NCI-H128 (cell line): ENCODE results near the gene NEK11.

Source experiments
- DNase-seq: peaks from one replicate; lab custom pipeline; 2025; ENCODE audit not compliant: unreplicated experiment; lab: John Stamatoyannopoulos, UW

Gene NEK11

DNA sequence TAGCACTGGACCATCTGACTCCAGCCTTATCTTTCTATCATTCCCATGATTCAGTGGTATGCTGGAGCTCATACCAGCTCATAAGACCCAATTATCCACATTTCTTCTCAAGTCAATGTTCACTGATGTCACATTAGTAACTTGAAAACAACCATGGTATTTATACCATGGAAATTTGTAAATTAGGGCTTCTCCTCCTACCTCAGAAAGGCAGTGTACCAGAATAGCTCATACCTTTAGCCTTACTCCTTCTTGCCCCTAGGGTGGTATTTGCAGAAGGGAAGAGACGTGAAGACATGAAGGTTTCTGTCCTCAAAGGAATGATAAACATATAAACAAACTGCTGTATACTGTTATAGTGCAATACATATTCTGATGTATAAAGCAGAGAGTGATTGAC lies 114.2 kb downstream of the NEK11 start:
- no peak for DNase-seq

DNA sequence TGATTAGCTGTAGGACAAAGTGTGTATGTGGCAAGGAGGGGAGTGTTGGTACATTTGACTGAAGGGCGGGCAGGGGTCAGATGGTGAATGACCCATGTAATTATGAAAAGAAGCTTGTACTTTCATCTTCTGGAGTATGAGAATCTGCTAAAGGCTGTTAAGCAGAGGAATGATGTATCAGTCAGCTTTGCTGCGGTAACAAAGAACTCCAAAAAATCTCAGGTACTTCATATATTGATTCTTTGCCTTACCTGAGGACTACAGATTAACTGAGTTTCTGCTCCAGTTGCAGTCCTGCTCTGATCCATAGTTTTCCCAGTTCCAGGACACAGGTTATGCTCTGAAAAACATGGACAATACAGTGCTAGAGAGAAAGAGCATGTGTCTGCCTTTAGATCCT lies 115.1 kb downstream of the NEK11 start:
- no peak for DNase-seq

DNA sequence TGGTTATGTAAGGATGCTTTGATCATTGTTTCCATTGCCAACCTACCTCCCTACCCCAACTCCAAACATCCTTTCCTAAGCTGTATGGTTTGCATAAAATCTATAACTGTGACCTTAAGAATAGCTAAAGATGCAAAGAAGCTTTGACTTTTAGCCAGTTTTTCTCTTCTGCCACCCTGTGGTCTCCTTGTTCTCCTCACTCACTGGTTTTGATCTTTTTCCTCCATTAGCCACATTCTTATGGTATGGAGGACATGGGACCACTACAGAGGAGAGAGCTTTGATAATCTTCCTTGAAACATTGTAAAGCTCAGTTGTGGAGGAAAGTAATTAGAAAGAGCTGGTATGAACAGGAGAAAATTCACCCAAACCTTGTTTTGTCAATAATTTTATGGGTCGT lies 115.9 kb downstream of the NEK11 start:
- DNase-seq, result no peak

DNA sequence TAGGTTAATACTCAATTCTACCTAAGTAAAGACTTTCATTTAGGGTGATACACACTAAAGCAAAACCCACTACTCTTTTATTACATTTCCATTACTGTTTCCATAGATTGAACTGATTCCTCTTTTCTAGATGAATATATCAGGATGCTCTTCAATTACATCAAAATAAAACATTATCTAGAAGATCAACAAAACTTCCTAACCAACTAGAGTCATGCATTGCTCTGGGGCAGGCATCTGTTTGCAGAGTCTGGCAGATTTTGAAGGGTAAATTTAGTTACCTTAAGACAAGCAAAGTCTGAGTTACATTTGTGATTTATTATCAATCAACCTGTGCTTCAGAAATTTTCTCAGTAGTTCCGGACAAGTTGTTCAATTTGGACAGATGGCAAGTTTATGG lies 117.1 kb downstream of the NEK11 start:
- DNase-seq, result no peak

DNA sequence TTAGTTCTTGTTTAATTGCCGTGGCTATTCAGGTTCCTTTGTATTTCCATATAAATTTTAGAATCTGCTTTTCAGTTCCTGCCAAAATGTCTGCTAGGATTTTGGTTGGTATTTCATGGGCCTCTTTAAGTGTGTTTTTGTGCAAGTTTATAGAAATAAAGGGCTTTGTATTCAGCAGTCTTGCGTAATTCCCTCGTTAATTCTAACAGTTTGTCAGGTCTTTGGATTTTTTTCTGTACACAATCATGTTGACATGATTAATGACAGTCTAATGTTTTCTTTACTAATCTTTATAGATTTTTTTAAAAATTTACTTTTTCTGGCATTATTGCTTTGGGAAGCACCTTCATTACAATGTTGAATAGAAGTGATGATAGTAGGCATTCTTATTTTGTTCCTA lies 120.9 kb downstream of the NEK11 start:
- no peak for DNase-seq

DNA sequence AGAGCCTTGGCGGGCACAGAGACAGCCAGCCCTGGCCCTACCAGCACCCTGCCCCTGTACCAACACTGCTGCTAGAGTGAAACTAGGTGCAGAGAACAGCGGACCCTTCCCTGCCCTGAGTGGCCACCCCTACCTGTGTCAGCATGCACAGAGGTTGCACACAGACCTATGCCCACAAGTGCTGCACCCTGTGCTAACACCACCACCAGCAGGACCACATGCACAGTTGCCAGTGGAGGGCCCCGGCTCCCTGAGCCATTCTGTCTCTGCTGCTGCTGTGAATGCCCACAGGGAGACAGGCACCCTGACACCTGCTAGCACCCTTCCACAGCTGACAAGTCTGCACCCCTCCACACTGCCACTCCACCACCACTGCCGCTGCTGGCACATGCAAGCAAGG lies 131.8 kb downstream of the NEK11 start:
- DNase-seq, result no peak

DNA sequence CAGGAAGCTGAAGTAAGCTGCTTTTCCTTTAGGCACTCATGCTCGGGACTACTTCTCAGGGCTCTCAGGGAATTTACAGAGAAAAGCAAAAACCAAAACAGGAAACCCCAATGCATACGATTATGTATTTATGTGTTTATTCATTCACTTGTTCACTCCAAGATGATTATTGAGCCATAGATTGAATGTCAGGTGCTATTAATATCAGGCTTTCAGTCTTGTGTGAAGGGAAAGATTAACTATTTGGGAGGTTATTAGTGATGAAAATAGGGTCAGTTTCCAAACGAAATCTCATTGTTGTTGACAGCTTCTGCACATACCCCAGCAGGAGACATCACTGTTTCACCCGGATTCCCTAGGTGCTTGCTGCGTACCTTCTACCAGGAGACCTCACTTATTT lies 135.8 kb downstream of the NEK11 start:
- DNase-seq, result no peak

DNA sequence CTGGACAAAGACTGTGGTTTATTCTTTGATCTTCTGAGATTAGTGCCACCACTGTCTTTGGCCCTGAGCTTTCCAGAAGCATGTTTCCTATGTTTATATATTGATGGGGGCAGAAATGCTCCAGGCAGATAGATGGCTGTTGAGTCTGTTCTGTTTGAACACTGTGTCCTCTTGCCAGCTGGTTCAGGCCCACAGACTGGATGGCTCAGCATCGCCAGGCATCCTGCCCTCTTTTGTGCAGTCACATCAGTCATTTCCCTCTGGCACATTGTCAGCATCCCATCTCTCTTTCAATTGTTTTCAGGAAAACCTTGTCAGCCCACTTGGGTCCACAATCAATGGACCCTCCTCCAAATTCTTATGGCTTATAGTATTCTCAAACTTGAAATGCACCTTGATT lies 141.2 kb downstream of the NEK11 start:
- DNase-seq, result no peak

DNA sequence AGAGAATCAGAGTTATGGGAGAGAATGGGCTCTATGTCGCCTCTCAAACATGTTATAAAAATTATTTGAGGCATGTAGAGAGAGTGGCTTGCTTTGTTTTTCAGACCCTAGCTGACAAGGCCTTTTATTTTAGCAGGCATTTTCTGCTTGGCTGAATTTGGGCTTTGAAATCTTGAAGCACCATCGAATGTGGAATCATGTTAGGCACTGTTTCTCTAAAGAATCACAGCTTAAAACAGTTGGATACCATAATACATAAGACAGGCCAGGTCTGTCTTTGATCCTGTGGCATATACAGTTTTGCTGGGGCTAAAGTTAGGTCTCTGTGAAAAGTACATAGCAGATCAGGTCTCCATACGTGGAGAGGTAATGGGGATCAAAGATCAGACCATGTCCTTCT lies 142.7 kb downstream of the NEK11 start:
- DNase-seq, result no peak

DNA sequence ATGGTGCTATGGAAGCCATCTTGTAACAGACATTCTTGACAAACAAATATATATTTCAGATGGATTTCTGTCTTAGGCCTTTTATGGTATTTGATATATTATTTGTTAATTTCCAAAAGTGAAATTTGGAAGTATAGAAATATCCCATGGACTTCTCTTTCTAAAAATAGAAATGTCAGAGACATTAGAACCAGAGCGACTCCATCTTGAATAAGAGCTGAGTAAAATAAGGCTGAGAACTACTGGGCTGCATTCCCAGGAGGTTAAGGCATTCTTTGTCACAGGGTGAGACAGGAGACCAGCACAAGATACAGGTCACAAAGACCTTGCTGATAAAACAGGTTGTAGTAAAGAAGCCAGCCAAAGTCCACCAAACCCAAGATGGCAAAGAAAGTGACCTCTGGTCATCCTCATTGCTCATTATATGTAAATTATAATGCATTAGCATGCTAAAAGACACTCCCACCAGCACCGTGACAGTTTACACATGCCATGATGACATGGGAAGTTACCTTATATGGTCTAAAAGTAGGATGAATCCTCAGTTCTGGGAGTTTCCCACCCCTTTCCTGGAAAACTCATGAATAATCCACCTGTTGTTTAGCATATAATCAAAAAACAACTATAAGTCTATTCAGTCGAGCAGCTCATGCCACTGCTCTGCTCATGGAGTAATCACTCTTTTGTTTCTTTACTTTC lies 146.0 kb downstream of the NEK11 start:
- no peak for DNase-seq

DNA sequence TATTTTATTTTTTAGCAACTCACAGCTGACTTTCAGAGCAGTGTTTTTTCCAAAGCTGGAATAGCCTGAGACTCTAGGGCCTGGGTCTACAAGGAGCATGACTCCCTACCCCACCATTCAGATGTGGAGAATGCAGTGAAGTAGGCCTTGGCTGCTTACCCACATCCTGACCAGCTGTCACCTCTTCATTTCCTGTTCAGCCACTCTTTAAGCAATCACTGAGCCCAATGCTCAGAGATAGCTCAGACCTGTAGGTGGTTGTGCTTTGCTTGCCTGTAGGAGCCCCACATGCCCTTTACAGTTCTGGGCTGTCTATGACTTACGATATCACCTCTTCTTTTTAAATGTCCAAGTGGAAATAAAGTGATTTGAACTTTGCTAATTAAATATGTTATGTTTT lies 148.1 kb downstream of the NEK11 start:
- no peak for DNase-seq

DNA sequence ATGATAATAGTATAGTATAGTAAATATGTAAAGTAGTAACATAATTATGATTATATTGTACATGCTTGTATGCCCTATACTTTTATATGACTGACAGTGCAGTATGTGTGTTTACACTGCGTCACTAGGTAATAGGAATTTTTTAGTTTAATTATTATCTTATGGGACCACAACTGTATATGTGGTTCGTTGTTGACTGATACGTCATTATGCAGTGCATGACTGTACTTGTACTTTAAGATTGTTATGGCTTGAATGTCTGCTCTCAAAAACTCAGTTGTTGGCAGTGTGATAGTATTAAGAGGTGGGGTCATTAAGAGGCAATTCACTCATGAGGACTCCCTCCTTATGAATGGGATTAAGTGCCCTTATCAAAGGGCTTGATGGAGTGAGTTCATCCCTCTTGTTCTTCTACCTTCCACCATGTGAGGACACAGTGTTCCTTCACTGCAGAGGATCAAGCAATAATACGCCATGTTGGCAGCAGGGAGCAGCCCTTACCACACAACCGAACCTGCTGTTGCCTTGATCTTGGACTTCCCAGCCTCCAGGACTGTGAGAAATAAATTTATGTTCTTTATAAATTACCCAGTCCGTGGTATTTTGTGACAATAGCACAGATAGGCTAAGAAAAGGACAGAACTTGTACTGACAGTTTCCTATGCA lies 152.2 kb downstream of the NEK11 start:
- no peak for DNase-seq

DNA sequence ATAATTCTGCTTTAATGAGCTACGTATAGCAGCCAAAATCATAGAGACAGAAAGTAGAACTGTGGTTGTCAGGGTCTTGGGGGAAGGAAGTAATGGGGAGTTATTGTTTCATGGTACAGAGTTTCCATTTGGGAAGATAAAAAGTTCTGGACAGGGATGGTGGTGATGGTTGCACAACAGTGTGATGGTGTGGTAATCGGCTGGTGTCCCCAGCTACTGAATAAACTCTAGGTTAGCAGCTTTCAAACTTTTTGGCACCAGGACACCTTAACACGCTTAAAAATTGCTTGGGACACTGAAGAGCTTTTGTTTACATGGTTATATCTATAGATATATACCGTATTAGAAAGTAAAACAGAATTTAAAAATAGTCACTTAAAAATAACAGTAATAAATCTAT lies 166.0 kb downstream of the NEK11 start:
- DNase-seq, result no peak

DNA sequence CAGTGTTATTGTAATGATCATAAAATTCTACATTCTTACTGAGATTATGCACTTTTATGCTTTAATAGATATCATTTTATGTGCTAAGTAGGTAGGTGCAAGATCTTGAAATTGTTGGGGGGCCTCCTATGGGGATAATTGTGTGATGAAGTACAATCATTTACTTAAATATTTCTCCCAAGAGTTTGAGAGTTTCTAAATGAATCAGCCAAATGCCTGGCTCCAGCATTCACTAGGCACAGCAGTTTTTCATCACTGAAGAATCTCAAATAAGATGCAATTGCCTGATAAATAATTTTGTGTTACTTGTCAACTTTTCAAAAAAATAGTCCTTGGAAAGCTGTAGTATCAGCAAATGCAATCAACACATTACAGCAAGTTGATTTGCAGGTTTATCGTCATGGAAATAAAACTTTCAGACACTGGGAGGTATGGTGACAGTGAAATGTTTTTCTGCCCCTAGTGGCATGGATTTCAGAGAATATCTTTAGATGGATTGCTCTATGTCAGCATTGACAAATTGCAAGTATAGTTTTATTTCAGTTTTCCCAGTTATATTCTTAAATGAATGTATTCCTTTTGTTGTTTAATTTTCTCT lies 167.1 kb downstream of the NEK11 start:
- no peak for DNase-seq

DNA sequence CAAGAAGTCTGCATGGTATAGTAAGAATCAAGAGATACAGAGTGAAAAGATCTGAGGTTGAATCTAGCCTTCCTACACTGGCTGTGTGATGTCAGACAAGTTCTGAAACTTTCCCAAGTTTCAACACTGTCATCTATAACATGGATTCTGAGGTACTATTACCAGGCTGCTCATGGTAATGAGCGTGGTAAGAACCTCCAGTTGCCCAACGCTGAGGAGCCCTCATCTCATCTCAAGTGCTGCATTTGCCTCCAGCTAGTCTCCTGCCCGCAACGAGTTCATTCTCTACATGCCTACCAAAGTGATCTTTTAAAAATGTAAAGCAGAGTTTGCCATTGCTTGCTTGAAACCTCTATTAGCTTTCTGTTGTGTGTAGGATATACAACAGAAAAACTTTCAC lies 168.1 kb downstream of the NEK11 start:
- DNase-seq, result no peak

DNA sequence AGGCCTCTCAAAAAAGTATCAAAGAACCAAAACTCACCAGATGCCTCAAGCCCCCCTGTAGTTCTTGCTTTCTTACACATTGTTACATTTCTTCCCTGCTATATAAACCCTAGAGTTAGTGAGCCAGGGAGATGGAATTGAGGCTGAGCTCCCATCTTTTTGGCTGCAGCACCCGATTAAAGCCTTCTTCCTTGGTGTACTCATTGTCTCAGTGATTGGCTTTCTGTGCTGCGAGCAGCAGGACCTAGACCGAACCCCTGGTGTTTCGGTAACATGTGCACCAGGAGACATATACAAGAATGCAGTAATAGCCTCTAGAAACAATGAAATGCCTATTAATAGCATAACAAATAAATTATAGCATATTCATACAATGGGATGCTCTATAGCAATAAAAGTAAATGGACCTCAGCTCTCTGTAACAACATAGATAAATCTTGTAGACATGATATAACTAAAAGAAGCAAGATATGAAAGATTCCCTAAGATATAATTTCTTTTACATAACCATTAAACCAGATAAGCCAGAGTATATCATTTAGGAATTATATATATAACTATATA lies 174.0 kb downstream of the NEK11 start:
- no peak for DNase-seq

DNA sequence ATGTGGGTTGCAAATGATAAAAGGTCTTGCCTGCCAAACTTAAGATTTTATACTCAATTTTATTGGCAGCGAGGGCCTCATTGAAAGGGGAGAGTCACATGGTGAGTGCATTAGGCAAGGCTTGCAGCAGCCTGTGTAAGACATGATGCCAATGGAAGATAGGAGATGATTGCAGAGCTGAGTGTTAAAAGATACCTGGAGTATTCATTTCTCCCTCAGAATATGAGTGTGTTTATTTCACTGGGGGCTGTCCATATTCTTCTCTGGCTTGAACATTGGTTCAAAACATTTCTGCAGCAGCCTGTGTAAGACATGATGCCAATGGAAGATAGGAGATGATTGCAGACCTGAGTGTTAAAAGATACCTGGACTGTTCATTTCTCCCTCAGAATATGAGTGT lies 189.7 kb downstream of the NEK11 start:
- DNase-seq, result no peak

DNA sequence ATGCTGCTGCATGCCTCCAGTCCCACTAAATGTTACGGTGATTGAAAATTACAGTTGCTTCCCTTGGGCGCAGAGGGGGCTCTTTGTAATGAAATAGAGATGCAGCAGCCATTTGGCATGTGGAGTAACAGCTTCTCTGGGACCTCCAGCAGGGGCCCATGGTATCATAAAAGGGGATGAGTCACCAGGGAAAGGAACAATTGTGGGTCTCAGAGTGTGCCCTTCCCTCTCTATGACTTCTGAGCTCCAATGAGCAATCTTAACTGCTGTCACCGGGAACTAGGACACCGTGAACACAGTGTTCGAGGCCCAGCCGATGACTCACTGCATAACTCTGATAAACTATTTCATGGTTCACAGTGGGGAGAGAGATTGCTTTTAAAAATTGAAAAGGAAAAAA lies 190.1 kb downstream of the NEK11 start:
- no peak for DNase-seq

DNA sequence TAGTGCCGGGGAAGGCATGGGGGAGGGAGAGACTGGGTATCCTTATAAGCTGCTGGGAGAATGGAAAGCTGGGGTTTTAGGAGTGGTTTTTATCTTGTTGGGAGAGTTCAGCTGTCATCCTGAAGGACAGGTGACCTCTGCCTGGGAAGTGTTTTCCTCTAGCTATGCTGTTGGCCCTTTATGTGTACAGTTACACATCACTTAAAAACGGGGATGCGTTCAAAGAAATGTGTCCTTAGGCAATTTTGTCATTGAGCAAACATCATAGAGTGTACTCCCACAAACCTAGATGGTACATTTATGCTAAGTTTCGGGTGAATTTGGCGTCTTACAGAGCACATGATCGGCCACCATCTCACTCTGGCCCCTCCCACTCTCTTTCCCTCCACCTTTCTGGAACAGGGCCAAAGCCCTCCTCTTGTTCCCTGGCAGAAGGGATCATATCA lies 190.6 kb downstream of the NEK11 start:
- DNase-seq, result no peak

DNA sequence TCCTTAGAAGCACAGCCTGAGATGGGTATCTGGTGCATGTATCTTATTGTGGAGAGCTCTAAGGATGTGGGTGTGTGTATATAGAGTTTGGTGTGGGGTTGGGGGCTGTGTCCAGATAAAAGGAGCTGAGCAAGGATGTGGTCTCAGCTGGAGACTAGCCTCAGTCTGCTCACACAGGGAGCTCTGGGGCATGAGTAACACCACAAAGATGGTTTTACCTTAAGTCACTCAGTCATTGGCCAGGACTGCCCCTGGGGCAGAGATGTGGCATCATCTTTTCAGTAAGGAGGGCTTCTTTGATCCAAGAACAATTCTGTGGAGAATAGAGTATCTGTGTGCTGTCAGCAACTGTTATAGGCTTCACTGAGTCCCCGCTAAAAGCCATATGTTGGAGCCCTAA lies 191.5 kb downstream of the NEK11 start:
- no peak for DNase-seq

DNA sequence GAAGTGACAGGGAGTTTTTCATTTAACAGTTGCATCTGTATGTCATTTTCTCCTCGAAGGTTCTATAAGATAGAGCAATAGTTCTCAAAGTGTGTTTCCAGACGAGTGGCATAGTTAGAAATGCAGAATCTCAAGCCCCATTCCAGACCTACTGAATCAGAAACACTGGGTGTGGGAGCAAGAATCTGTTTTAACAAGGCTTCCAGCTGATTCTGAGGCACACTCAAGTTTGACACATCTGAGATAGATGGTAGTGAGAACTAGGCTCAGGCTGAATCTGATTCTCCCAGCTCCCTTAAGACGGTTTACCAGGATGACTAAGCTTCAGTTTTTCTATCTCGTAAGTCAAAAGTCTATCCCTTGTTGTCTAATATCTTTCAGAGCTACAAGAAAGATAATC lies 195.1 kb downstream of the NEK11 start:
- DNase-seq, result no peak

DNA sequence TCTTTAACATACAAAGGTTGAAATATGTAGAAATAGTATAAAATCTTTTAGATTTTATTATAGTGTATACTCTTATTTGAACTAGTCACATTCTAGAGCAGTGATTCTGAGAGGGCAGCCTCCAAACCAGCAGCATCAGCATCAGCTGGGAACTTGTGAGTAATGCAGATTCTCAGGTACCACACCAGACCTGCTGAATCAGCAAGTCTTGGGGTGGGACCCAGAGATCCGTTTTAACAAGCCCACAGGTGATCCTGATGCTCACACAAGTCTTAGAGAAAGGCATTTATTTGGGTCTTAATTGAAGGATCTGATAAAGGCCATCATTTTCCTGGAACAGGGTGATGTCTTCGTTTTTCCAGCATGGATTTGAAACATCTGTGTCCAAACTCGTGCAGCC lies 195.9 kb downstream of the NEK11 start:
- DNase-seq, result no peak
